ENCODE data around the gene ARHGAP6. TPM values are rescaled to one million over a fixed set of nuclear protein-coding genes. Genes with fewer than 3 reads are reported as not detected.

Gene ARHGAP6
- total and polyA plus RNA-seq, 2 of the 4 experiments (the other 2 are of a cell fraction) = 1.4 to 1.8 TPM

DNA sequence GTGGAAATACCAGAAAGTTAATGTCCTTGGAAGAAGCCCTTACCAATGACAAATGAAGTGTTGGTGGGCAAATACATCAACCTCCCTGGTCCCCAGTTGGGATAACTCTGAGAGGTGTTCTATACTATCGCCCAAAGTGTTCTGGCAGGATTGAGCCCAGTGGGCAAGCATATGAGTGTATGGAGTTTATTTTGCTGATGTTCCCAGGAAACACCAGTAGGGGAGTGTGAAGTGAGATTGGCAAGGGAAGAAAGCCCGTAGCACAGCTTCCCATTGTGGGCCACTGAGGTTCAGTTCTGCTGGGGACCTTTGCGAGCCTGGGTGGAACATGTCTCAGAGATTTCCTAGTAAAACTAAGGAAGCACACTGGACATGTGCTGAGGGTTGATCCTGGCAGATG, 65.1 kb downstream of the ARHGAP6 start:
- no CpG with 5 or more reads among the region's 3 CpGs for WGBS, 2 experiments (ENCODE audit: extremely low coverage in 2 of 2, insufficient read length in 1 of 2)
- Histone ChIP-seq H4K20me1 (ENCODE audit: insufficient read depth, low read length) (no peaks in the 10 kb centered on the region), H4K5ac (ENCODE audit: low read depth, low read length) (no peak overlapping the region), H3K27ac (ENCODE audit: insufficient read depth, low read length) (no peak overlapping the region), H3K14ac (replicated peaks; ENCODE audit: low read depth, low read length) (no peak overlapping the region), H3K18ac (ENCODE audit: low read depth, low read length) (no peak overlapping the region), H3K27me3 (ENCODE audit: control insufficient read depth, insufficient read depth, low read length) (no peaks in the 10 kb centered on the region), H3K36me3 (ENCODE audit: control insufficient read depth, insufficient read depth, low read length) (no peaks in the 10 kb centered on the region), H2AK5ac (ENCODE audit: low read depth, low read length) (no peak overlapping the region), H3K4me2 (ENCODE audit: low read depth, low read length) (no peak overlapping the region), H2AFZ (replicated peaks; ENCODE audit: low read length, poor library complexity) (no peak overlapping the region), H3K4me3 (ENCODE audit: insufficient read depth, low read depth, low read length) (no peak overlapping the region), H2AK9ac (replicated peaks; ENCODE audit: low read depth, low read length, poor library complexity) (no peak overlapping the region), H2BK15ac (ENCODE audit: low read depth, low read length) (no peak overlapping the region), H4K91ac (ENCODE audit: insufficient read depth, low read depth, low read length) (no peak overlapping the region), H2BK120ac (ENCODE audit: low read depth, low read length) (no peak overlapping the region), H3K4ac (ENCODE audit: low read depth, low read length) (no peak overlapping the region), H3K56ac (ENCODE audit: extremely low read depth, insufficient read depth, low read length) (no peak overlapping the region), H2BK5ac (ENCODE audit: low read depth, low read length, poor library complexity, severe bottlenecking) (no peak overlapping the region), H2BK20ac (ENCODE audit: low read depth, low read length) (no peak overlapping the region), H3K9me1 (ENCODE audit: insufficient read depth, low read length) (no peaks in the 10 kb centered on the region), H3K9ac (ENCODE audit: low read depth, low read length) (no peak overlapping the region), H3K79me1 (ENCODE audit: low read depth in 1 of 2, low read length in 2 of 2) (no peaks in the 10 kb centered on the region), H4K8ac (ENCODE audit: low read depth in 2 of 2, low read length in 2 of 2) (no peak overlapping the region), H3K4me1 (ENCODE audit: control insufficient read depth, insufficient read depth, low read length) (no peaks in the 10 kb centered on the region), H3K23ac (ENCODE audit: low read depth, low read length) (no peak overlapping the region), H3K9me3 (ENCODE audit: control insufficient read depth, insufficient read depth, low read length) (no peaks in the 10 kb centered on the region)
- no peak for TF ChIP-seq BHLHE40 (IDR thresholded peaks at IDR 0.05; ENCODE audit: low read depth, low read length)
- no peak for TF ChIP-seq RAD21 (IDR thresholded peaks at IDR 0.05; ENCODE audit: low read length)
- in situ Hi-C loops (cut with MboI; ENCODE audit: low sequenced_read_pairs) = no loop called here
- no peak for DNase-seq
- dilution Hi-C loops (cut with HindIII; ENCODE audit: low sequenced_read_pairs, unreplicated experiment) = no loop called here
- intact Hi-C loops (cut with micrococcal nuclease) = no loop called here
- CTCF ChIA-PET = no interaction called here
- POLR2A ChIA-PET (ENCODE audit: unreplicated experiment) = no interaction called here
- ATAC-seq (ENCODE audit: low read depth) = no peak
- BruUV-seq (replicated peaks) = no TSS peak
